GM23338 (cell line): ENCODE data around the gene CNDP1. TPM values are rescaled to one million over a fixed set of nuclear protein-coding genes. Genes with fewer than 3 reads are reported as not detected.

Experiments
- ATAC-seq: fragments of 200-7000 bp; cut with Tn5 transposase; 3 replicates; pipeline ENCODE4 v1.9.1; 2020
- DNase-seq: peaks from one replicate; pipeline ENCODE4 v3.0.0-alpha.2; 2015; ENCODE audit warnings: low spot score
- H2AFZ ChIP-seq: fragments of 200-600 bp; sonication (generic); 2 replicates; pipeline ENCODE4 v1.8.0; 2016; ENCODE audit warnings: antibody characterized with exemption, mild to moderate bottlenecking, moderate library complexity
- H3F3A ChIP-seq: fragments of 200-600 bp; sonication (generic); replicated peaks from 2 replicates; pipeline ENCODE4 v1.8.0; 2017; ENCODE audit warnings: antibody characterized with exemption, mixed run types, low read depth
- H3K27ac ChIP-seq: fragments of 200-600 bp; sonication (generic); 2 replicates; pipeline ENCODE4 v1.6.1; 2016; ENCODE audit warnings: low read depth
- H3K27me3 ChIP-seq: fragments of 200-600 bp; sonication (generic); 2 replicates; pipeline ENCODE4 v1.8.0; 2016; ENCODE audit warnings: mild to moderate bottlenecking, mixed run types, moderate library complexity; ENCODE audit not compliant: insufficient read depth
- H3K36me3 ChIP-seq: fragments of 200-600 bp; sonication (generic); 2 replicates; pipeline ENCODE4 v1.8.0; 2016; ENCODE audit warnings: mild to moderate bottlenecking; ENCODE audit not compliant: insufficient read depth
- H3K4me1 ChIP-seq: fragments of 200-600 bp; sonication (generic); 2 replicates; pipeline ENCODE4 v1.8.0; 2016; ENCODE audit warnings: mild to moderate bottlenecking, moderate library complexity; ENCODE audit not compliant: insufficient read depth
- H3K4me2 ChIP-seq: fragments of 200-600 bp; sonication (generic); 2 replicates; pipeline ENCODE4 v1.7.1; 2017; ENCODE audit warnings: mixed run types
- H3K4me3 ChIP-seq: fragments of 200-600 bp; sonication (generic); 2 replicates; pipeline ENCODE4 v1.6.1; 2016; ENCODE audit warnings: mixed run types
- H3K79me2 ChIP-seq: fragments of 200-600 bp; sonication (generic); replicated peaks from 2 replicates; pipeline ENCODE4 v1.8.0; 2017; ENCODE audit warnings: mild to moderate bottlenecking; ENCODE audit not compliant: insufficient read depth
- H3K9me2 ChIP-seq: fragments of 200-600 bp; sonication (generic); 2 replicates; pipeline ENCODE4 v1.8.0; 2017; ENCODE audit not compliant: insufficient read depth
- H4K20me1 ChIP-seq: fragments of 200-600 bp; sonication (generic); replicated peaks from 2 replicates; pipeline ENCODE4 v1.8.0; 2017; ENCODE audit warnings: mild to moderate bottlenecking; ENCODE audit not compliant: insufficient read depth
- H3K27ac Mint-ChIP-seq: 2 replicates; pipeline ENCODE4 v1.8.0; 2020; ENCODE audit warnings: inconsistent platforms, mild to moderate bottlenecking, moderate library complexity, mixed read lengths
- H3K27me3 Mint-ChIP-seq: 3 replicates; pipeline ENCODE4 v1.8.0; 2022; ENCODE audit warnings: low read depth, mild to moderate bottlenecking, moderate library complexity, mixed read lengths, inconsistent platforms; ENCODE audit not compliant: insufficient read depth, poor library complexity
- H3K36me3 Mint-ChIP-seq: 3 replicates; pipeline ENCODE4 v1.8.0; 2021; ENCODE audit warnings: low read depth, mild to moderate bottlenecking, inconsistent platforms, moderate library complexity, mixed read lengths
- H3K4me1 Mint-ChIP-seq: 3 replicates; pipeline ENCODE4 v1.8.0; 2020; ENCODE audit warnings: mild to moderate bottlenecking, inconsistent platforms, mixed read lengths
- H3K4me3 Mint-ChIP-seq: 3 replicates; pipeline ENCODE4 v1.8.0; 2021; ENCODE audit warnings: moderate library complexity, mild to moderate bottlenecking, inconsistent platforms, mixed read lengths
- H3K9me3 Mint-ChIP-seq: 3 replicates; pipeline ENCODE4 v1.8.0; 2020; ENCODE audit warnings: moderate library complexity, mild to moderate bottlenecking, inconsistent platforms, mixed read lengths
- CREB1 ChIP-seq: fragments of 250-450 bp; sonication (Bioruptor Pico); IDR thresholded peaks from 2 replicates; pipeline ENCODE4 v1.5.0; 2020; ENCODE audit warnings: low read depth, mild to moderate bottlenecking, moderate library complexity
- ETS1 ChIP-seq: IDR thresholded peaks from 2 replicates; pipeline ENCODE4 v1.6.1; 2016; ENCODE audit warnings: antibody characterized with exemption
- EZH2 ChIP-seq: fragments of 200-600 bp; sonication (generic); IDR thresholded peaks from one replicate; pipeline ENCODE4 v1.8.0; 2017; ENCODE audit warnings: antibody characterized with exemption, mild to moderate bottlenecking, low read depth; ENCODE audit not compliant: unreplicated experiment
- NANOG ChIP-seq: IDR thresholded peaks from 2 replicates; pipeline ENCODE4 v1.6.1; 2016; ENCODE audit warnings: antibody characterized with exemption, borderline replicate concordance
- REST ChIP-seq: IDR thresholded peaks from one replicate; pipeline ENCODE4 v1.6.1; 2018; ENCODE audit warnings: antibody characterized with exemption; ENCODE audit not compliant: unreplicated experiment
- STAT1 ChIP-seq: IDR thresholded peaks from one replicate; pipeline ENCODE4 v1.6.1; 2016; ENCODE audit warnings: antibody characterized with exemption; ENCODE audit not compliant: unreplicated experiment
- polyA plus RNA-seq: library from polyadenylated mRNA; unstranded; fragments of >200 nt; fragmentation: Nextera tagmentation; extraction: Ambion mirVana; gene quantifications from 2 replicates; pipeline ENCODE4 v1.2.1, GENCODE V29; 2016
- total RNA-seq: library from RNA; depleted of rRNA; stranded (reverse); fragments of >200 nt; shearing (Covaris generic); gene quantifications from 2 replicates; pipeline ENCODE4 v1.2.3, GENCODE V29; 2014
- TF ChIP-seq, protein P1 (sequence below), 2 experiments: fragments of 200-600 bp in 1 of 2; sonication (generic) in 1 of 2; conservative IDR thresholded peaks; 2 replicates each; pipeline versions ENCODE4 v1.5.1 to v1.6.1; 2016 to 2017; ENCODE audit warnings: antibody characterized with exemption in 2 of 2, low read depth in 2 of 2, mild to moderate bottlenecking in 2 of 2, moderate library complexity in 1 of 2

Gene CNDP1
- total and polyA plus RNA-seq, 2 experiments from 2014 or later: 0.03 to 0.11 TPM

GRCh38 chr18:74631212-74631611, 96.9 kb downstream of the CNDP1 start:
- TF ChIP-seq EZH2 (no peak), NANOG (no peak), STAT1 (no peak)
- Mint-ChIP-seq H3K4me3 (no peak overlapping the region), H3K4me1 (peaks cover 14% of the 10 kb centered on the region), H3K27me3 (no peaks in the 10 kb centered on the region), H3K36me3 (no peaks in the 10 kb centered on the region), H3K9me3 (no peaks in the 10 kb centered on the region), H3K27ac (no peak overlapping the region)
- no peak overlapping the region for H3K4me3 ChIP-seq
- DNase-seq: no peak
- peaks cover 11% of the 10 kb centered on the region for H3K79me2 ChIP-seq
- H3K4me1 ChIP-seq: peaks cover 5% of the 10 kb centered on the region; the same call in 1 of the 2 replicates
- no peak overlapping the region for H2AFZ ChIP-seq
- no peaks in the 10 kb centered on the region for H3K9me2 ChIP-seq
- H4K20me1 ChIP-seq: no peaks in the 10 kb centered on the region
- H3K4me2 ChIP-seq: no peak overlapping the region
- no peaks in the 10 kb centered on the region for H3K27me3 ChIP-seq
- H3K27ac ChIP-seq: no peak overlapping the region
- H3F3A ChIP-seq: no peaks in the 10 kb centered on the region
- ATAC-seq: no peak
- no peaks in the 10 kb centered on the region for H3K36me3 ChIP-seq

DNA sequence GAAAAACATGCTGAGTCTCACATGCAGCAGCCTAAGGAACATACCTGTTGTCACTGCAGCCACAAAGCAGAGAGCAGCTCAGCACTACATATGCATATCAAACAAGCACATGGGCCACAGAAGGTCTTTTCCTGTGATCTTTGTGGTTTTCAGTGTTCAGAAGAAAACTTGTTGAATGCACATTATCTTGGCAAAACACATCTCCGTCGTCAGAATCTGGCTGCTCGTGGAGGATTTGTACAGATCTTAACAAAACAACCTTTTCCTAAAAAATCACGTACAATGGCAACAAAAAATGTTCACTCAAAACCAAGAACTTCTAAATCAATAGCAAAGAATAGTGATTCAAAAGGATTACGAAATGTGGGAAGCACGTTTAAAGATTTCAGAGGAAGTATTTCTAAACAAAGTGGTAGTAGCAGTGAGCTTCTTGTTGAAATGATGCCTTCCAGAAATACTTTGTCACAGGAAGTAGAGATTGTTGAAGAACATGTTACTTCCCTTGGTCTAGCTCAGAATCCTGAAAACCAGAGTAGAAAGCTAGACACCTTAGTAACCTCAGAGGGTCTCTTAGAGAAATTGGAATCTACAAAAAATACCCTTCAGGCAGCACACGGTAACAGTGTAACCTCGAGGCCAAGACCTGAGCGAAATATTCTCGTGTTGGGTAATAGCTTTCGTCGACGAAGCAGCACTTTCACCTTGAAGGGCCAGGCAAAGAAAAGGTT, 97.5 kb downstream of the CNDP1 start:
- Mint-ChIP-seq H3K9me3 (no peaks in the 10 kb centered on the region), H3K27ac (no peak overlapping the region), H3K4me1 (peaks cover 14% of the 10 kb centered on the region), H3K4me3 (no peak overlapping the region), H3K27me3 (no peaks in the 10 kb centered on the region), H3K36me3 (no peaks in the 10 kb centered on the region)
- Histone ChIP-seq H2AFZ (no peak overlapping the region), H3F3A (no peaks in the 10 kb centered on the region), H3K27ac (no peak overlapping the region), H4K20me1 (no peaks in the 10 kb centered on the region), H3K4me1 (peaks cover 5% of the 10 kb centered on the region; the same call in 1 of the 2 replicates), H3K27me3 (no peaks in the 10 kb centered on the region), H3K36me3 (no peaks in the 10 kb centered on the region), H3K4me3 (no peak overlapping the region), H3K4me2 (no peak overlapping the region), H3K79me2 (peaks cover 11% of the 10 kb centered on the region), H3K9me2 (no peaks in the 10 kb centered on the region)
- TF ChIP-seq, protein P1, sequence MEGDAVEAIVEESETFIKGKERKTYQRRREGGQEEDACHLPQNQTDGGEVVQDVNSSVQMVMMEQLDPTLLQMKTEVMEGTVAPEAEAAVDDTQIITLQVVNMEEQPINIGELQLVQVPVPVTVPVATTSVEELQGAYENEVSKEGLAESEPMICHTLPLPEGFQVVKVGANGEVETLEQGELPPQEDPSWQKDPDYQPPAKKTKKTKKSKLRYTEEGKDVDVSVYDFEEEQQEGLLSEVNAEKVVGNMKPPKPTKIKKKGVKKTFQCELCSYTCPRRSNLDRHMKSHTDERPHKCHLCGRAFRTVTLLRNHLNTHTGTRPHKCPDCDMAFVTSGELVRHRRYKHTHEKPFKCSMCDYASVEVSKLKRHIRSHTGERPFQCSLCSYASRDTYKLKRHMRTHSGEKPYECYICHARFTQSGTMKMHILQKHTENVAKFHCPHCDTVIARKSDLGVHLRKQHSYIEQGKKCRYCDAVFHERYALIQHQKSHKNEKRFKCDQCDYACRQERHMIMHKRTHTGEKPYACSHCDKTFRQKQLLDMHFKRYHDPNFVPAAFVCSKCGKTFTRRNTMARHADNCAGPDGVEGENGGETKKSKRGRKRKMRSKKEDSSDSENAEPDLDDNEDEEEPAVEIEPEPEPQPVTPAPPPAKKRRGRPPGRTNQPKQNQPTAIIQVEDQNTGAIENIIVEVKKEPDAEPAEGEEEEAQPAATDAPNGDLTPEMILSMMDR (conservative IDR thresholded peaks at IDR 0.05; ENCODE audit: low read depth in 2 of 2): no peak
- TF ChIP-seq ETS1 (no peak), STAT1 (no peak), EZH2 (no peak)
- DNase-seq: no peak
- ATAC-seq: no peak

GRCh38 chr18:74632351-74632679, 98.0 kb downstream of the CNDP1 start:
- no peak overlapping the region for H3K27ac ChIP-seq
- H3F3A ChIP-seq: no peaks in the 10 kb centered on the region
- H2AFZ ChIP-seq: no peak overlapping the region
- Mint-ChIP-seq H3K36me3 (no peaks in the 10 kb centered on the region), H3K4me1 (peaks cover 10% of the 10 kb centered on the region), H3K27me3 (no peaks in the 10 kb centered on the region), H3K9me3 (no peaks in the 10 kb centered on the region), H3K27ac (no peak overlapping the region), H3K4me3 (no peak overlapping the region)
- H4K20me1 ChIP-seq: no peaks in the 10 kb centered on the region
- H3K9me2 ChIP-seq: no peaks in the 10 kb centered on the region
- DNase-seq: no peak
- no peak overlapping the region for H3K4me2 ChIP-seq
- no peak overlapping the region for H3K4me3 ChIP-seq
- H3K36me3 ChIP-seq: no peaks in the 10 kb centered on the region
- peaks cover 1% of the 10 kb centered on the region; the same call in 1 of the 2 replicates for H3K4me1 ChIP-seq
- no peaks in the 10 kb centered on the region for H3K27me3 ChIP-seq
- H3K79me2 ChIP-seq: peaks cover 11% of the 10 kb centered on the region
- no peak for ATAC-seq
- TF ChIP-seq EZH2: no peak
- no peak for TF ChIP-seq CREB1 (CRISPR knock-in tag)
- TF ChIP-seq, protein P1 (conservative IDR thresholded peaks at IDR 0.05; ENCODE audit: low read depth in 2 of 2): no peak
- TF ChIP-seq REST: no peak
